Measurements from ENCODE around the gene DDX39A.
"Not testable (repeated sequence)": the region's sequence is repeated elsewhere in the genome, so short reads cannot be mapped to it uniquely, and the experiment has no call there.

The DDX39A gene

GRCh38 chr19:14383661-14384555 is 35.2 kb downstream of the DDX39A start:
- no peak for DNase-seq

- no peak for DNase-seq
Observed at GRCh38 chr19:14381689-14382474, 37.3 kb downstream of the DDX39A start.

- no peak for DNase-seq
Observed at GRCh38 chr19:14379294-14380065, 39.7 kb downstream of the DDX39A start.

- no peak for DNase-seq
Observed at GRCh38 chr19:14378890-14379289, 40.3 kb downstream of the DDX39A start.

GRCh38 chr19:14377883-14378328 is 41.2 kb downstream of the DDX39A start:
- no peak for DNase-seq

- DNase-seq, result no peak
Observed at GRCh38 chr19:14375582-14376291, 43.4 kb downstream of the DDX39A start.

GRCh38 chr19:14375055-14375581 is 44.0 kb downstream of the DDX39A start:
- DNase-seq, result peak in 1 of 2 donors; percentile 28

GRCh38 chr19:14374313-14374712 is 44.8 kb downstream of the DDX39A start:
- DNase-seq, result not testable (repeated sequence)

GRCh38 chr19:14372384-14373077 is 46.6 kb downstream of the DDX39A start:
- DNase-seq, result not testable (repeated sequence)

GRCh38 chr19:14371301-14371821 is 47.8 kb downstream of the DDX39A start:
- no peak for DNase-seq

GRCh38 chr19:14370940-14371280 is 48.2 kb downstream of the DDX39A start:
- no peak for DNase-seq

- DNase-seq, result no peak
Observed at GRCh38 chr19:14370169-14370939, 48.8 kb downstream of the DDX39A start.

GRCh38 chr19:14369399-14370168 is 49.6 kb downstream of the DDX39A start:
- DNase-seq, result no peak

GRCh38 chr19:14368011-14368513 is 51.1 kb downstream of the DDX39A start:
- no peak for DNase-seq

GRCh38 chr19:14367016-14367415 is 52.1 kb downstream of the DDX39A start:
- DNase-seq, result no peak

- DNase-seq, result peak in 1 of 2 donors; percentile 7
Observed at GRCh38 chr19:14366529-14366928, 52.6 kb downstream of the DDX39A start.

GRCh38 chr19:14364098-14364443 is 55.1 kb downstream of the DDX39A start:
- DNase-seq, result not testable (repeated sequence)

- DNase-seq, result no peak
Observed at GRCh38 chr19:14363183-14364097, 55.7 kb downstream of the DDX39A start.
